GM12892 (cell line): ENCODE measurements around the gene HID1.
"Not testable (repeated sequence)": the region's sequence is repeated elsewhere in the genome, so short reads cannot be mapped to it uniquely, and the experiment has no call there.

ENCODE experiments used
- POLR2A ChIP-seq: IDR thresholded peaks from 2 replicates; pipeline ENCODE4 v1.6.1; 2011; ENCODE audit warnings: low read depth, low read length, control low read depth
- POLR2AphosphoS5 ChIP-seq: IDR thresholded peaks from 2 replicates; pipeline ENCODE4 v1.6.1; 2011; ENCODE audit warnings: low read depth, low read length, control low read depth
- TAF1 ChIP-seq: IDR thresholded peaks from 2 replicates; pipeline ENCODE4 v1.6.1; 2011; ENCODE audit warnings: low read depth, mild to moderate bottlenecking, control low read depth, low read length, borderline replicate concordance

DNA sequence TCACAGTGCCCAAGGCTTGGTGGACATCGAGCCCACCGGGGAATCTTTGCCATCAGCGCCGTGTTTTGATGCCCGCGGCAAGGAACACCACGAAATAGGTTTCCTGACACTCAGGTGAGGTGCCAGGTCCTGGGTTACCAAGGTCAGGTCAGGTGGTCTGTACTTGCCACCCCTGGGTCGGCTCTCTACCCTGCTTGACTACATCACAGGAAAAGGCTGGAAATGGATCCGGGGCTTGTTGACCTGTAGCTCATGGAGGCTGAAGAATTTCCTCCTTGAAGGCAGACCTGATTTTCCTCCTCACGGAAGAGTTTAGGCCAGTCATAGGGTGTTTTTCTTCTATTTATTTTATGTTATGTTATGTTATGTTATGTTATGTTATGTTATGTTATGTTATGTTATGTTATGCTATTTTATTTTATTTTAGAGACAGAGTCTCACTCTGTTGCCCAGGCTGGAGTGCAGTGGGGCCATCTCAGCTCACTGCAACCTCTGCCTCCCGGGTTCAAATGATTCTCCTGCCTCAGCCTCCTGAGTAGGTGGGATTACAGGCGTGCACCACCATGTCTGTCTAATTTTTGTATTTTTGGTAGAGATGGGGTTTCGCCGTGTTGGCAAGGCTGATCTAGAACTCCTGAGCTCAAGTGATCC lies 10.2 kb upstream of the HID1 start:
- not testable (repeated sequence) for TF ChIP-seq POLR2A, TAF1, POLR2AphosphoS5
